ENCODE measurements around the gene SRP14. TPM values are rescaled to one million over a fixed set of nuclear protein-coding genes. Genes with fewer than 3 reads are reported as not detected.
"Not testable (repeated sequence)": the region's sequence is repeated elsewhere in the genome, so short reads cannot be mapped to it uniquely, and the experiment has no call there.

The SRP14 gene
- total and polyA plus RNA-seq, 9 of the 15 experiments (the other 6 are each of a cell fraction or from before 2014, with no cell fraction given), result 161 to 1,097 (median 402) TPM

- TF ChIP-seq ZKSCAN1 (IDR thresholded peaks at IDR 0.05; ENCODE audit: low read depth, low read length) (no peak), SREBF2 (CRISPR knock-in tag; IDR thresholded peaks at IDR 0.05) (no peak), CXXC5 (CRISPR knock-in tag; IDR thresholded peaks at IDR 0.05) (no peak), RBM34 (IDR thresholded peaks at IDR 0.05; ENCODE audit: borderline replicate concordance, insufficient read depth, low read length) (no peak), HOXB6 (CRISPR knock-in tag; IDR thresholded peaks at IDR 0.05; ENCODE audit: borderline replicate concordance) (no peak), HDGF (IDR thresholded peaks at IDR 0.05) (no peak), ZBTB8A (IDR thresholded peaks at IDR 0.05; ENCODE audit: partially characterized antibody) (no peak)
Observed at GRCh38 chr15:39997031-39997430, 42.0 kb downstream of the SRP14 start (continued).

- intact Hi-C loops (cut with micrococcal nuclease); H2AFZ ChIP-seq (ENCODE audit: low read depth, low read length); H3K4me2 ChIP-seq (ENCODE audit: insufficient read depth, low read length); H3K9me1 ChIP-seq (ENCODE audit: control insufficient read depth, insufficient read depth, low read length); H3K9me3 ChIP-seq (replicated peaks; ENCODE audit: control insufficient read depth, insufficient read depth, low read depth, low read length); ATAC-seq; H3K4me1 ChIP-seq (replicated peaks in 1 of 2; ENCODE audit: control insufficient read depth in 2 of 2, insufficient read depth in 2 of 2, low read length in 2 of 2); POLR2A ChIA-PET; H3K4me3 ChIP-seq; in situ Hi-C loops (cut with MboI); H3K9ac ChIP-seq (ENCODE audit: insufficient read depth in 1 of 2, low read depth in 2 of 2, low read length in 2 of 2); H3K27me3 ChIP-seq (ENCODE audit: control insufficient read depth in 2 of 2, insufficient read depth in 2 of 2, low read length in 2 of 2); DNase-seq (ENCODE audit: extremely low read depth in 1 of 4, low spot score in 3 of 4); H3K79me2 ChIP-seq (ENCODE audit: control insufficient read depth, insufficient read depth, low read length); H4K20me1 ChIP-seq (replicated peaks; ENCODE audit: control insufficient read depth, insufficient read depth, low read length); H3K27ac ChIP-seq (ENCODE audit: extremely low read depth, low read depth, low read length); CTCF ChIA-PET (ENCODE audit: low intra/inter-chr PET ratio); BruUV-seq (replicated peaks); FAIRE-seq: not testable (repeated sequence)
- 92% methylated on average over 2 of the region's 2 CpGs for WGBS (ENCODE audit: insufficient coverage, low coverage, missing lambda C conversion rate)
- peaks cover 41% of the 10 kb centered on the region; the same call in 2 of the 3 replicates for H3K36me3 ChIP-seq (ENCODE audit: control insufficient read depth, insufficient read depth, low read length)
Observed at GRCh38 chr15:39996228-39996627, 42.8 kb downstream of the SRP14 start.

Data from K562 (cell line).